ENCODE results near the gene PLA1A.
"Not testable (repeated sequence)": the region's sequence is repeated elsewhere in the genome, so short reads cannot be mapped to it uniquely, and the experiment has no call there.

The PLA1A gene, protein sequence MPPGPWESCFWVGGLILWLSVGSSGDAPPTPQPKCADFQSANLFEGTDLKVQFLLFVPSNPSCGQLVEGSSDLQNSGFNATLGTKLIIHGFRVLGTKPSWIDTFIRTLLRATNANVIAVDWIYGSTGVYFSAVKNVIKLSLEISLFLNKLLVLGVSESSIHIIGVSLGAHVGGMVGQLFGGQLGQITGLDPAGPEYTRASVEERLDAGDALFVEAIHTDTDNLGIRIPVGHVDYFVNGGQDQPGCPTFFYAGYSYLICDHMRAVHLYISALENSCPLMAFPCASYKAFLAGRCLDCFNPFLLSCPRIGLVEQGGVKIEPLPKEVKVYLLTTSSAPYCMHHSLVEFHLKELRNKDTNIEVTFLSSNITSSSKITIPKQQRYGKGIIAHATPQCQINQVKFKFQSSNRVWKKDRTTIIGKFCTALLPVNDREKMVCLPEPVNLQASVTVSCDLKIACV

GRCh38 chr3:119597548-119598288 lies at the start of gene PLA1A:
Gene PLA1A (plus strand): TSS chr3:119597885. CDS start chr3:119597914, 29 bp downstream.
- no peak for DNase-seq
- TF ChIP-seq GATA1 (IDR thresholded peaks at IDR 0.05; ENCODE audit: low read depth, low read length) = no peak
- TF ChIP-seq POLR2A (IDR thresholded peaks at IDR 0.05; ENCODE audit: low read length) = no peak

- TF ChIP-seq POLR2A (IDR thresholded peaks at IDR 0.05; ENCODE audit: low read length) (no peak), GATA1 (IDR thresholded peaks at IDR 0.05; ENCODE audit: low read depth, low read length) (no peak)
- no peak for DNase-seq
Observed at GRCh38 chr3:119548341-119548740, 49.3 kb upstream of the PLA1A start.

DNA sequence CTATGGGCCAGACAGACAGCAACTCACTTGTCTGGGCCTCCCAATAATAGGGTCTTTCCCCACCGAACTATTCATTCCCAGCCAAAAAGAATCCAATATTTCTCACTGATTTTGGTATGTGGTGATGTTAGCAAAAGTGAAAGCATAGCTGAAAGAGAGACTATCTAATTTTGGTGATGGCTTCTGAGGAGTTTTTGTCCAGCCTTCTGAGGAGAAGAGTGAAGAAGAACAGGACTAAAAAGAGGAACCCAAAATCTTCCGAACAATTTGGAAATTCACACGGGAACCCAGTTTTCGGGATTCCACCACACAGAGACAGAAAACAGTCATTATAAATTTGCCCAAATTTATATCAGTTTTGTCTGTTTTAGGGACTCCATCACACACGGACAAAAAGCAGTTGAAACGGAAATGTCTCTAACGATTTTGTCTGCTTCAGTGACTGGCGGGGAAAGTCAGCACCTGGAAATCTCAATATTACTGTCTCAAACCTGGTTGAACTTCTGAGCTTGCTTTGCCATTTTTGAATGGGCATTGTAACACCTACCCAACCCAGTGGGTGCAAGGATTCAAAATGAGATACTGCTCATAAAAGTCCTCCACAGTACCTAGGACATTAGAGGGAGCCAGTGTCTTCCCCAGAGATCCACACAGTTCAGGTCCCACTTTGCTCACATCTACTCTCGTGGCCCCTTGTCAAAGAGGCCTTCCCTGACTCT lies 47.3 kb upstream of the PLA1A start:
- DNase-seq = no peak
- TF ChIP-seq POLR2A (IDR thresholded peaks at IDR 0.05; ENCODE audit: low read length) (no peak), GATA1 (IDR thresholded peaks at IDR 0.05; ENCODE audit: low read depth, low read length) (no peak)

DNA sequence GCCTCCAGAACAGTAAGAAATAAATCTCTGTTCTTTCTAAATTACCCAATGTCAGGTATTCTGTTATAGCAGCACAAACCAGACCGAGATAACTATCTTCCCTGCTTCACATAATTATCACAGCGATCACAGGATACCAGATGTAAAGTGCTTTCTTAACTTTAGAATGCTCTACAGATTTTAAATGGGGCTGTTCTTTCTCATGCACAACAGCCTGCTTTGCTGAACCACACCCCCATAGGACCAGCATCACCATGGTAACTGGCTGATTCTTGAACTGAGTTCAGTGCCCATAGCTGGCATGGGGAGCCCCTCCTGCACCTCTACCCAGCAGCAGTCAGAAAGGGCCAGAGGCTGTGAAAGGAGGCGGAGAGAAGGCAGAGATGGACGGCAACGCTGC lies 46.1 kb upstream of the PLA1A start:
- DNase-seq = no peak
- TF ChIP-seq POLR2A (IDR thresholded peaks at IDR 0.05; ENCODE audit: low read length) = no peak
- TF ChIP-seq GATA1 (IDR thresholded peaks at IDR 0.05; ENCODE audit: low read depth, low read length) = no peak

DNA sequence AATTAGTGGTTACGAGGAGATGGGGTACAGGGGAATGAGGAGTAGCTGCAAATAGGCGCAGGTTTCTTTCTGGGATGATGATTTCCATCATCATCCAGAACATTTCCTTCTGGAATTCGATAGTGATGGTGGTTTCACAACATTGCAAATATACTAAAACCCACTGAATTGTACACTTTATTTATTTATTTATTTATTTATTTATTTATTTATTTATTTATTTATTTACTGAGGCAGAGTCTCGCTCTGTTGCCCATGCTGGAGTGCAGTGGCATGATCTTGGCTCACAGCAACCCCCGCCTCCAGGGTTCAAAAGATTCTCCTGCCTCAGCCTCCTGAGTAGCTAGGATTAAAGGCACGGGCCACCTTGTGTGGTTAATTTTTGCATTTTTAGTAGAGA lies 44.8 kb upstream of the PLA1A start:
- not testable (repeated sequence) for DNase-seq

GRCh38 chr3:119553823-119554415 lies 43.8 kb upstream of the PLA1A start:
- DNase-seq = no peak
- TF ChIP-seq POLR2A (IDR thresholded peaks at IDR 0.05; ENCODE audit: low read length) = no peak
- no peak for TF ChIP-seq GATA1 (IDR thresholded peaks at IDR 0.05; ENCODE audit: low read depth, low read length)

- TF ChIP-seq POLR2A (IDR thresholded peaks at IDR 0.05; ENCODE audit: low read length) = no peak
- DNase-seq = no peak
Observed at GRCh38 chr3:119555309-119555735, 42.4 kb upstream of the PLA1A start.

GRCh38 chr3:119555929-119556328 lies 41.8 kb upstream of the PLA1A start:
- DNase-seq = no peak
- TF ChIP-seq GATA1 (IDR thresholded peaks at IDR 0.05; ENCODE audit: low read depth, low read length) = no peak
- no peak for TF ChIP-seq POLR2A (IDR thresholded peaks at IDR 0.05; ENCODE audit: low read length)

- DNase-seq = no peak
- TF ChIP-seq POLR2A (IDR thresholded peaks at IDR 0.05; ENCODE audit: low read length) (no peak), GATA1 (IDR thresholded peaks at IDR 0.05; ENCODE audit: low read depth, low read length) (no peak)
Observed at GRCh38 chr3:119557192-119557876, 40.4 kb upstream of the PLA1A start.

DNA sequence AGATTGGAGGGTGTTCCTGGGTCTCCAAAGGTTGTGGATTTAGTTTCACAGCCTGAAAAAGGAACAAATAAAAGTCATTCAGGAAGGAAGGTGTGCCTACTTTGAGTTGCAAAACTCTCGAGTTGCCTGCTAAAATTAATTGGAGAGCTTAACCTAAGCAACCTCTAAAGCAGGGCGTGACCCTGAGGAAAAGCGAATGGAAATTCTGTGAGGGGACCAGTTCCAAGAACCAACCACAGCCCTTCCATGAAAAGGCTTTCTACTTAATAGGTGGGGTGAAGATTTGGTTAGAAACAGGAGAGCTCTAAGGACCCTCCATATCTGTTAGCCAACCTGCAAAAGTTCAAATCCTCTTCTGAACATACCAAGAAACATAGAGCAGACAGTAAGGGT lies 39.8 kb upstream of the PLA1A start:
- no peak for TF ChIP-seq GATA1 (IDR thresholded peaks at IDR 0.05; ENCODE audit: low read depth, low read length)
- TF ChIP-seq POLR2A (IDR thresholded peaks at IDR 0.05; ENCODE audit: low read length) = no peak
- DNase-seq = peak; percentile 12 to 13

GRCh38 chr3:119558626-119559317 lies 38.9 kb upstream of the PLA1A start:
- TF ChIP-seq POLR2A (IDR thresholded peaks at IDR 0.05; ENCODE audit: low read length) = no peak
- no peak for TF ChIP-seq GATA1 (IDR thresholded peaks at IDR 0.05; ENCODE audit: low read depth, low read length)
- DNase-seq = no peak

DNA sequence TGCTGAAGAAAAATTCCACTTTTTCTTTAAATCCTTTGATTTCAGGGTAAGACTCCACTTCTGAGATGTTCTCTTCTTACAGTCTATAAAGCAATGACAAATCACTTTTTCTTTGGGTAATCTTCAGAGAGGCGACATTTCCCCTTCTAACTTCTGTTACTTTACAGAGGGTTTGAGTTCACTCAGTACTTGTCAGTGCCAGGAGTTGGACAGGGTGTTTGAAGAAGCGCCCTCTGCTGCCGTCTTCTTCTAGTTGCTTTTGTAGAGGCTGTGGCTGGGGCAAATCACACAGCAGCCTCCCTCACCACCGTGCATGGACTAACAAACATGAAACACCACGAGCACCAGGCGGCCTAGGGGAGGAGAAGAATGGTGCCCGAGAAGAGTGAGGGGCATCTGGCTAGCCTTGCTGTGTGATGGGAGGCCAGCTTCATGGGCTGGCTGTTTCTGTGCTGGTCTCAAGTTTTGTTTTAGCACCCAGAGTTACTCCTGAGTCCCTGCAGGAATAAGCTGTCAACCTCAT lies 38.2 kb upstream of the PLA1A start, which contains the start of gene CD80:
CD80 (minus strand) TSS at position 174 of the 523 bp plus-strand sequence. CDS start 1,886 bp downstream, outside the sequence.
- TF ChIP-seq GATA1 (IDR thresholded peaks at IDR 0.05; ENCODE audit: low read depth, low read length) (no peak), POLR2A (IDR thresholded peaks at IDR 0.05; ENCODE audit: low read length) (no peak)
- DNase-seq = peak; percentile 73 to 76

Data from erythroblast (primary cell).